ENCODE data around the gene BEST3.

DNA sequence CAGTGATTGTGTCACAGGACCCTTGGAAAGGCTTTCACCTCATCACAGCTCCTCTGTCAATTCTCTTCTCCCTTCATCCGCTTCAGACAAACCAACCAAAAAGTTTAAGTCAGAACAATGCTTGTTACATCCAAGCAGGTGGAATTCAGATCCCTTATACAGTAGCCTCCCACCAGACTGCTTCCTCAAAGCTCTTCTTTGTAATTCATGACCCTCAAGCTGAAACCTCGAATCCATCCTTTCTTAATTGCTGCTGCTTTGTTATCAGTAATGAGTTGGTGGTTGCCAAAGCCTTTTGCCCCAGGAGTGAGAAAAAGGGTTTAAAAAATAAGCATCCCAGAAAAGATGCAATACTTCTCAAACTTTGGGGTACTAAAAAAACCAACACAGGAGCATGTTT, 9.5 kb downstream of the BEST3 start:
- TF ChIP-seq, protein P1, sequence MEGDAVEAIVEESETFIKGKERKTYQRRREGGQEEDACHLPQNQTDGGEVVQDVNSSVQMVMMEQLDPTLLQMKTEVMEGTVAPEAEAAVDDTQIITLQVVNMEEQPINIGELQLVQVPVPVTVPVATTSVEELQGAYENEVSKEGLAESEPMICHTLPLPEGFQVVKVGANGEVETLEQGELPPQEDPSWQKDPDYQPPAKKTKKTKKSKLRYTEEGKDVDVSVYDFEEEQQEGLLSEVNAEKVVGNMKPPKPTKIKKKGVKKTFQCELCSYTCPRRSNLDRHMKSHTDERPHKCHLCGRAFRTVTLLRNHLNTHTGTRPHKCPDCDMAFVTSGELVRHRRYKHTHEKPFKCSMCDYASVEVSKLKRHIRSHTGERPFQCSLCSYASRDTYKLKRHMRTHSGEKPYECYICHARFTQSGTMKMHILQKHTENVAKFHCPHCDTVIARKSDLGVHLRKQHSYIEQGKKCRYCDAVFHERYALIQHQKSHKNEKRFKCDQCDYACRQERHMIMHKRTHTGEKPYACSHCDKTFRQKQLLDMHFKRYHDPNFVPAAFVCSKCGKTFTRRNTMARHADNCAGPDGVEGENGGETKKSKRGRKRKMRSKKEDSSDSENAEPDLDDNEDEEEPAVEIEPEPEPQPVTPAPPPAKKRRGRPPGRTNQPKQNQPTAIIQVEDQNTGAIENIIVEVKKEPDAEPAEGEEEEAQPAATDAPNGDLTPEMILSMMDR (conservative IDR thresholded peaks at IDR 0.05; ENCODE audit: low read depth, low read length), result no peak
- TF ChIP-seq MXI1 (IDR thresholded peaks at IDR 0.05; ENCODE audit: borderline replicate concordance, low read depth, low read length), result no peak
- TF ChIP-seq RFX5 (IDR thresholded peaks at IDR 0.05; ENCODE audit: low read depth, low read length), result no peak
- TF ChIP-seq MAZ (IDR thresholded peaks at IDR 0.05; ENCODE audit: borderline replicate concordance, low read depth, low read length), result no peak
- TF ChIP-seq POLR2A (IDR thresholded peaks at IDR 0.05; ENCODE audit: low read depth, low read length), result no peak
- TF ChIP-seq, protein P2, sequence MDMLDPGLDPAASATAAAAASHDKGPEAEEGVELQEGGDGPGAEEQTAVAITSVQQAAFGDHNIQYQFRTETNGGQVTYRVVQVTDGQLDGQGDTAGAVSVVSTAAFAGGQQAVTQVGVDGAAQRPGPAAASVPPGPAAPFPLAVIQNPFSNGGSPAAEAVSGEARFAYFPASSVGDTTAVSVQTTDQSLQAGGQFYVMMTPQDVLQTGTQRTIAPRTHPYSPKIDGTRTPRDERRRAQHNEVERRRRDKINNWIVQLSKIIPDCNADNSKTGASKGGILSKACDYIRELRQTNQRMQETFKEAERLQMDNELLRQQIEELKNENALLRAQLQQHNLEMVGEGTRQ (IDR thresholded peaks at IDR 0.05; ENCODE audit: low read depth, low read length), result no peak
- no peak for TF ChIP-seq BHLHE40 (IDR thresholded peaks at IDR 0.05; ENCODE audit: low read depth, low read length)
- no peak for TF ChIP-seq ELK1 (IDR thresholded peaks at IDR 0.05; ENCODE audit: borderline replicate concordance, low read depth, low read length)
- TF ChIP-seq MAFK (IDR thresholded peaks at IDR 0.05; ENCODE audit: low read depth, low read length), result no peak
- TF ChIP-seq RCOR1 (IDR thresholded peaks at IDR 0.05; ENCODE audit: insufficient replicate concordance, low read length), result no peak
- TF ChIP-seq NFE2L2 (IDR thresholded peaks at IDR 0.05; ENCODE audit: low read depth, low read length), result no peak
- TF ChIP-seq SMC3 (IDR thresholded peaks at IDR 0.05; ENCODE audit: low read depth, low read length), result no peak
- no peak for TF ChIP-seq CHD1 (IDR thresholded peaks at IDR 0.05; ENCODE audit: low read depth, low read length)
- no peak for TF ChIP-seq CEBPB (IDR thresholded peaks at IDR 0.05; ENCODE audit: low read depth, low read length)

Data from IMR-90 (cell line).